ENCODE data around the gene PRKAG1.

DNA sequence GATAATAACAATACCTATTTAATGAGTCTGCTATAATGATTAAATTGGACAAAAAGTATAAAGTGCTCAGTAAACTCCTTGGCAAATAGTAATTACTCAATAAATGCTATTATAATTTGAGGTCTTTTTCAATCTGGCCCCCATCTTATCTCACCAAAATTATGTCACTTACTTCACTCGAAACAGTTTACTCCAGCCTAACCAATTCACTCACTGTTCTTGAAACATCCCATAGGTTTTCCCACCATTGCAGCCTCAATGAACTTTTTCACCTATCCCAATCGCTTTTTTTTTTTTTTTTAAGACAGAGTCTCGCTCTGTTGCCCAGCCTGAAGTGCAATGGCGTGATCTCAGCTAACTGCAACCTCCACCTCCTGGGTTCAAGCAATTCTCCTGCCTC lies 17.5 kb upstream of the PRKAG1 start:
- TF ChIP-seq TCF7L2 (IDR thresholded peaks at IDR 0.05; ENCODE audit: low read depth, low read length) (no peak), POLR2AphosphoS5 (IDR thresholded peaks at IDR 0.05; ENCODE audit: low read depth, low read length) (no peak), SIN3A (IDR thresholded peaks at IDR 0.05; ENCODE audit: borderline replicate concordance, insufficient read depth, low read depth, low read length) (no peak)
- TF ChIP-seq, protein P1, sequence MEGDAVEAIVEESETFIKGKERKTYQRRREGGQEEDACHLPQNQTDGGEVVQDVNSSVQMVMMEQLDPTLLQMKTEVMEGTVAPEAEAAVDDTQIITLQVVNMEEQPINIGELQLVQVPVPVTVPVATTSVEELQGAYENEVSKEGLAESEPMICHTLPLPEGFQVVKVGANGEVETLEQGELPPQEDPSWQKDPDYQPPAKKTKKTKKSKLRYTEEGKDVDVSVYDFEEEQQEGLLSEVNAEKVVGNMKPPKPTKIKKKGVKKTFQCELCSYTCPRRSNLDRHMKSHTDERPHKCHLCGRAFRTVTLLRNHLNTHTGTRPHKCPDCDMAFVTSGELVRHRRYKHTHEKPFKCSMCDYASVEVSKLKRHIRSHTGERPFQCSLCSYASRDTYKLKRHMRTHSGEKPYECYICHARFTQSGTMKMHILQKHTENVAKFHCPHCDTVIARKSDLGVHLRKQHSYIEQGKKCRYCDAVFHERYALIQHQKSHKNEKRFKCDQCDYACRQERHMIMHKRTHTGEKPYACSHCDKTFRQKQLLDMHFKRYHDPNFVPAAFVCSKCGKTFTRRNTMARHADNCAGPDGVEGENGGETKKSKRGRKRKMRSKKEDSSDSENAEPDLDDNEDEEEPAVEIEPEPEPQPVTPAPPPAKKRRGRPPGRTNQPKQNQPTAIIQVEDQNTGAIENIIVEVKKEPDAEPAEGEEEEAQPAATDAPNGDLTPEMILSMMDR (IDR thresholded peaks at IDR 0.05): no peak
- TF ChIP-seq, protein P2, sequence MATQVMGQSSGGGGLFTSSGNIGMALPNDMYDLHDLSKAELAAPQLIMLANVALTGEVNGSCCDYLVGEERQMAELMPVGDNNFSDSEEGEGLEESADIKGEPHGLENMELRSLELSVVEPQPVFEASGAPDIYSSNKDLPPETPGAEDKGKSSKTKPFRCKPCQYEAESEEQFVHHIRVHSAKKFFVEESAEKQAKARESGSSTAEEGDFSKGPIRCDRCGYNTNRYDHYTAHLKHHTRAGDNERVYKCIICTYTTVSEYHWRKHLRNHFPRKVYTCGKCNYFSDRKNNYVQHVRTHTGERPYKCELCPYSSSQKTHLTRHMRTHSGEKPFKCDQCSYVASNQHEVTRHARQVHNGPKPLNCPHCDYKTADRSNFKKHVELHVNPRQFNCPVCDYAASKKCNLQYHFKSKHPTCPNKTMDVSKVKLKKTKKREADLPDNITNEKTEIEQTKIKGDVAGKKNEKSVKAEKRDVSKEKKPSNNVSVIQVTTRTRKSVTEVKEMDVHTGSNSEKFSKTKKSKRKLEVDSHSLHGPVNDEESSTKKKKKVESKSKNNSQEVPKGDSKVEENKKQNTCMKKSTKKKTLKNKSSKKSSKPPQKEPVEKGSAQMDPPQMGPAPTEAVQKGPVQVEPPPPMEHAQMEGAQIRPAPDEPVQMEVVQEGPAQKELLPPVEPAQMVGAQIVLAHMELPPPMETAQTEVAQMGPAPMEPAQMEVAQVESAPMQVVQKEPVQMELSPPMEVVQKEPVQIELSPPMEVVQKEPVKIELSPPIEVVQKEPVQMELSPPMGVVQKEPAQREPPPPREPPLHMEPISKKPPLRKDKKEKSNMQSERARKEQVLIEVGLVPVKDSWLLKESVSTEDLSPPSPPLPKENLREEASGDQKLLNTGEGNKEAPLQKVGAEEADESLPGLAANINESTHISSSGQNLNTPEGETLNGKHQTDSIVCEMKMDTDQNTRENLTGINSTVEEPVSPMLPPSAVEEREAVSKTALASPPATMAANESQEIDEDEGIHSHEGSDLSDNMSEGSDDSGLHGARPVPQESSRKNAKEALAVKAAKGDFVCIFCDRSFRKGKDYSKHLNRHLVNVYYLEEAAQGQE (IDR thresholded peaks at IDR 0.05; ENCODE audit: insufficient read depth in 1 of 2, low read depth in 2 of 2, low read length in 1 of 2): no peak

All from Panc1 (cell line).